Colonic mucosa (tissue), 4 donors: ENCODE measurements around the gene SPACA7. TPM values are rescaled to one million over a fixed set of nuclear protein-coding genes. Genes with fewer than 3 reads are reported as not detected.

Experiments
- DNase-seq: peaks from one replicate; pipeline ENCODE4 v3.0.0-alpha.2; 2020
- H3K27ac ChIP-seq: fragments of 200-600 bp; one replicate; pipeline ENCODE4 v1.8.0; 2021
- H3K27me3 ChIP-seq: fragments of 200-600 bp; one replicate; pipeline ENCODE4 v1.8.0; 2021
- H3K36me3 ChIP-seq: fragments of 200-600 bp; one replicate; pipeline ENCODE4 v1.8.0; 2021
- H3K4me1 ChIP-seq: fragments of 200-600 bp; one replicate; pipeline ENCODE4 v1.8.0; 2021; ENCODE audit warnings: mild to moderate bottlenecking
- H3K4me3 ChIP-seq: fragments of 200-600 bp; one replicate; pipeline ENCODE4 v1.8.0; 2021
- H3K9ac ChIP-seq, 2 donors: one replicate each; pipeline ENCODE4 v1.7.0; 2013; ENCODE audit warnings: control low read depth in 2 of 2, low read depth in 2 of 2, low read length in 2 of 2
- H3K9me3 ChIP-seq: fragments of 200-600 bp; one replicate; pipeline ENCODE4 v1.8.0; 2021
- intact Hi-C: fragments of 100-400 bp; cut with DNase I; formaldehyde crosslinking; loops from one replicate; pipeline ENCODE4 v1.14.1; 2022
- total RNA-seq, 2 donors: library from RNA; stranded (reverse); fragmentation: NEBNext Ultra II Directional in 1 of 2; extraction: Animal tissue kit (Norgen Biotek cat#: 25700) in 1 of 2; gene quantifications; one replicate each; pipeline ENCODE4 v1.2.1, GENCODE V29; 2021
- TF ChIP-seq, protein P1 (sequence below): fragments of 200-600 bp; IDR thresholded peaks from one replicate; pipeline ENCODE4 v1.8.0; 2022; ENCODE audit warnings: antibody characterized with exemption, mild to moderate bottlenecking
- donor health status: healthy.
- donor health status: DM: no; HTN: no; CAD: no.
- donor health status: DM: no; HTN: no; CAD: no.

Gene SPACA7
- total RNA-seq, 2 donors from 2014 or later: not detected

DNA sequence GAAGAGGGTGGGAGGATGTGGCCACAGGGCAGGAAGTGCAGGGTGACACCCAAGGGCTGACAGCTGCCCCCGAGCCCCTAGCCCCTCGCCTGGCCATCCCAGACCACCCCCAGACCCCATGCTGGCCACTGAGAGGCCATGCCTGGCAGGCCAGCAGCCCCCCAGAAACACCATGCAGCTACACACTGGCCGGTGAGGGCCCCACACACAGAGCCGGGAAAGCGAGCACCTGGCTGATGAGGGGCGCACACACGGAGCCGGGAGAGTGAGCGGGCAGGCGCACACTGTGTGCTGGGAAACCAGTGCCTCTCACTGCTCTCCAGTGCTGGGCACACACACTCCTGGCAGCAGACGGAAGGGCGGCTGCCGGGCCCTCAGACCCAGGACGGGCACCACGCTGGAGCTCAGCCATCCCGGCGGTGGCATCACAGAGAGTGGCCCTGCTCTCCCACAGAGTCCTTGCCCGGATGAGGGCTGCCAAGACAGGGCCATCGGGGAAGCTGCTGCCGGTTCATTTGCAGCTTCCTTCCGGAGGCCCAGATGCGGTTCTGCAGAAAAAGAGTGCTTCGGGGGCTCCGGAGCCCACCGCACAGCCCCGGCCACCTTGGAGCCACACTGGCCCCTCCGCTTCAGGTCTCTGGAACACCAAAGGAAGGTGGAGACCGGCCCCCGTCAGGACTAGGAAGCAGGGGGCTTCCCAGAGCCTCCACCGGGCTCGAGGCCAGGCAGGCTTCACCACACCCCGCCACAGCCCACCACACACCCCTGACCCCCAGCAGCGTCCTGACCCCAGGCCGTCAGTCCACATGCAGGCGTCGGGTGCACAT lies 76.4 kb downstream of the SPACA7 start:
- TF ChIP-seq, protein P1, sequence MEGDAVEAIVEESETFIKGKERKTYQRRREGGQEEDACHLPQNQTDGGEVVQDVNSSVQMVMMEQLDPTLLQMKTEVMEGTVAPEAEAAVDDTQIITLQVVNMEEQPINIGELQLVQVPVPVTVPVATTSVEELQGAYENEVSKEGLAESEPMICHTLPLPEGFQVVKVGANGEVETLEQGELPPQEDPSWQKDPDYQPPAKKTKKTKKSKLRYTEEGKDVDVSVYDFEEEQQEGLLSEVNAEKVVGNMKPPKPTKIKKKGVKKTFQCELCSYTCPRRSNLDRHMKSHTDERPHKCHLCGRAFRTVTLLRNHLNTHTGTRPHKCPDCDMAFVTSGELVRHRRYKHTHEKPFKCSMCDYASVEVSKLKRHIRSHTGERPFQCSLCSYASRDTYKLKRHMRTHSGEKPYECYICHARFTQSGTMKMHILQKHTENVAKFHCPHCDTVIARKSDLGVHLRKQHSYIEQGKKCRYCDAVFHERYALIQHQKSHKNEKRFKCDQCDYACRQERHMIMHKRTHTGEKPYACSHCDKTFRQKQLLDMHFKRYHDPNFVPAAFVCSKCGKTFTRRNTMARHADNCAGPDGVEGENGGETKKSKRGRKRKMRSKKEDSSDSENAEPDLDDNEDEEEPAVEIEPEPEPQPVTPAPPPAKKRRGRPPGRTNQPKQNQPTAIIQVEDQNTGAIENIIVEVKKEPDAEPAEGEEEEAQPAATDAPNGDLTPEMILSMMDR: no peak
- intact Hi-C loops: no loop called here
- DNase-seq: peak; percentile 12
- Histone ChIP-seq H3K9ac (no peak overlapping the region), H3K27ac (no peak overlapping the region), H3K27me3 (no peaks in the 10 kb centered on the region), H3K9me3 (no peaks in the 10 kb centered on the region), H3K4me3 (no peak overlapping the region), H3K4me1 (no peaks in the 10 kb centered on the region), H3K36me3 (no peaks in the 10 kb centered on the region)

DNA sequence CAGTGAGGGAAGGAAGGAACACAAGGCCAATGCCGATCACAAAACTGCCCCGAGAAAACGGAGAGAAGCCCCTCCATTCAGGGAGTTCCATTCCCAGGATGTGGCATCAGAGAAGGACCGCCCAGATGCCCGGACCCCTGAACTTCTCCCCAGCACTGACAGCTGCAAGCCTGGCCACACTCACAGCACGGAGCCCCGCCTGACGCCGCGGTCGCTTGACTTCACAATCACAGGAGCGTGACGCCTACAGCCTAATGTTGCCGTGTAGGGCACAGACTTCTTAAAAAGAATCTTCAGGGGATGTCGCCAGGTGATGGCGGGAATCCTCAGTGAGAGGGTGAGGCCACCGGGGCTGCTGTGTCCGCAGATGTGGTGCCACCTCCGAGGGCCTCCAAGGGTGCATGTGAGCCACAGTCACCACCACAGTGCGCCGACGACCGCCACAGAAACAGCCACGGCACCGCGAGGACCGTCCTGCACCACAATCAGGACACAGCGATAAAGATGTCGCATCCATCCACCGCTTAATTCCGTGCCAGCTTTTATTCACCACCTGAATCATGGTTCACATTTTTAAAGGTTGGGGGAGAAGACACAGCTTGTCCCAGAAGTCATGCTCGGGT lies 77.2 kb downstream of the SPACA7 start:
- intact Hi-C loops: no loop called here
- no peak for DNase-seq
- no peaks in the 10 kb centered on the region for H3K27me3 ChIP-seq

DNA sequence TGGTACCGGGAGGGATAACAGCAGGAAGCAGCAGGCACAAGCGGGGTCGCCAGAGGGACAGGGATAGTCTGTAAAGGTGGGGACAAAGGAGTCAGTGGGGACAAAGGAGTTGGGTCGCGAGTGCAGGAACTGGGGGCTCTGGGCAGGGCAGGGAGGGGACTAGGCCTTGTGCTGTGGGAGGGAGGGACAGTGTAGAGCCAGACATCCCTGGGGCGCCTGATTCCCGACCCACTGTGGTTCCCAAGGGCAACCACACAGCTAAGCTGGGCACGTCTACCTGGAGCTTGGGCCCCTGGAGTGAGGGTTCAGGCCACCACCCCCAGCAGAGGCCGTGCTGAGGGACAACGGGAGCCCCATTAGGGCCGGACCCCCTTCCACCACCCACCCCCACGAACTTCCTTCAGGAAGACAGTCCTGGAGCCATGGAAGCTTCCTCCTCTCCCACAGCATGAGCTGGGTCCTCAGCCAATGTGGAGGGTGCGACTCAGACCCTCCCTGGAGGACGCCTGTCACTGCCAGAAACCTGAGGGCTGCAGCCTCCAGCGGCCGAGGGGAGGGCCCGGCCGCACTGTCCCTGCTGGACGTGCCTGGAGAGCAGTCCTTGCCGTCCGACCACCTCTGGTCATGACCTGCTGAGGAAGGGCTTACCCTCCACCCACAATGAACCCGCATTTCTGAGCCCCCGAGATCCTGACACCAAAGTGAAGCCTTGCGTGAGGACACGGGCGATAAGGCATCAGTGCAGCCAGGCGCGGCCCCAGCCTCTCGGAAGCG lies 77.9 kb downstream of the SPACA7 start:
- Histone ChIP-seq H3K36me3 (no peaks in the 10 kb centered on the region), H3K9ac (no peak overlapping the region), H3K27ac (no peak overlapping the region), H3K9me3 (no peaks in the 10 kb centered on the region), H3K4me1 (no peaks in the 10 kb centered on the region), H3K4me3 (no peak overlapping the region), H3K27me3 (no peaks in the 10 kb centered on the region)
- TF ChIP-seq, protein P1: no peak
- intact Hi-C loops: no loop called here
- peak; percentile 14 for DNase-seq

More for the DNA sequence above, 77.2 kb downstream of the SPACA7 start:
- Histone ChIP-seq H3K36me3 (no peaks in the 10 kb centered on the region), H3K9me3 (no peaks in the 10 kb centered on the region), H3K4me3 (no peak overlapping the region), H3K4me1 (no peaks in the 10 kb centered on the region), H3K27ac (no peak overlapping the region), H3K9ac (no peak overlapping the region)
- TF ChIP-seq, protein P1: no peak

DNA sequence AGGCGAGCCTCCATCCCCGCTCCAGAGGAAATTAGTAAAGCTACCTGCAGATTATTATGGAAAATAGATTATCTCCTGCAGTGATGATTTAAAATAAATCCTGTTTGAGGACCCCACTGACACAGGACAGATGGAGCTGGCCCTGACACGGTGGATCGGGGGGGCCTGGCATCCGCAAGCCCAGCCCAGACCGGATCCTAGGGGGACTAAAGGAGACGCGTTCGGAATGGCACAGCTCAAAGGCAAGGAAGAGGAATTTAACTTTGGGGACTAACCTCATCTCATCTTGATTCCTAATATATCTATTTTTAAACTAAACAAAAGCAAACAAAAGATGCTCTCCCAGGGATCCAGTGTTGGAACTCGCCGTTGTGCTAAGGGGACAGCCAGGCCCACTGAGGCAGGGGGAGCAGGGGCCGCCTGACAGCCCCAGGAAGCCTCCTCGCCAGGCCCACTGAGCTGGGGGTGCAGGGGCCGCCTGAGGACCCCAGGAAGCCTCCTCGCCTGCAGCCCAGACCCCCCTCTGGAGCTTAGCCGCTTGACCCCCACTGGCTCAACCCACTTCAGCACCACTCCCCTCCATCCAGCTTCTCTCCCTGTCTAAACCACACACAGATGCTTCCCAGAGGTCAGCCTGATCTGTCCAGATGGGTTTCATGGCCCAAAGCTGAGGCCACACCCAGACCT lies 78.6 kb downstream of the SPACA7 start:
- TF ChIP-seq, protein P1: no peak
- no peak for DNase-seq
- H3K27me3 ChIP-seq: no peaks in the 10 kb centered on the region
- no peak overlapping the region for H3K9ac ChIP-seq
- no peaks in the 10 kb centered on the region for H3K9me3 ChIP-seq
- no peaks in the 10 kb centered on the region for H3K36me3 ChIP-seq
- intact Hi-C loops: no loop called here
- no peak overlapping the region for H3K4me3 ChIP-seq
- no peaks in the 10 kb centered on the region for H3K4me1 ChIP-seq
- H3K27ac ChIP-seq: no peak overlapping the region

DNA sequence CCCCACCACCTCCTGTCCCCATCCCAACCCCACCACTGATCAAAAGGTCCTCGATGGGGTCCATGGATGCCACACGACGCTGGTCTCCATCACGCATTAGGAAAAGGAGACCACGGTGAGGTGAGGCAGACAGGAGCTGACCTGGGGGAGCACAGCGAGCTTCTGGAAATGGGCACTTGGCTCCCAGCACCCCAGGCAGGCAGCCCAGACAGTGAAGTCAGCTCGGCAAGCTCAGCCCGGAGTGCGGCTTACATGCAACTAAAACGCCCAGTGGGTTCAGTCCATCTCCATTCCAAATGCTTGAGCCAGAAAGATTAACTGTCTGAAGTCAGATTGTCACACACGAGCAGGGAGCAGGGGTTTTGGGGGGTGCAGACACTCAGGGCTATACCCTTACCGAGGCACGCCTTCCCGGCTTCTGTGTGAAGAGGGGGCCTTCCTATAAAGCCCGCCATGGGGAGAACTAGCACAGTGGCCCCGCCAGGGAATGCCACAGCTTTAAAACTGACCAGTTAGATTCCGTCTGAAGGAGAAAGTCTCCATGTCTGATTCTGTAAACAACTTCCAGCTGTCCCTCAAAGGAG lies 79.4 kb downstream of the SPACA7 start:
- Histone ChIP-seq H3K27me3 (no peaks in the 10 kb centered on the region), H3K36me3 (no peaks in the 10 kb centered on the region), H3K4me3 (no peak overlapping the region), H3K27ac (no peak overlapping the region), H3K9ac (no peak overlapping the region), H3K4me1 (no peaks in the 10 kb centered on the region), H3K9me3 (no peaks in the 10 kb centered on the region)
- TF ChIP-seq, protein P1: no peak
- DNase-seq: no peak
- intact Hi-C loops: no loop called here
